Mammary epithelial cell (primary cell): ENCODE results near the gene GFER.

Experiments
- CTCF ChIP-seq, 2 donors: IDR thresholded peaks in 1 of 2; conservative IDR thresholded peaks in 1 of 2; 2 replicates each; pipeline ENCODE4 v1.5.1; 2011 to 2012; ENCODE audit warnings: inconsistent platforms in 2 of 2, low read length in 2 of 2, mild to moderate bottlenecking in 2 of 2, control low read depth in 1 of 2, low read depth in 1 of 2; ENCODE audit not compliant: insufficient read depth in 1 of 2; ENCODE audit errors: extremely low read depth in 1 of 2
- EZH2 ChIP-seq: IDR thresholded peaks from 2 replicates; pipeline ENCODE4 v1.6.1; 2012; ENCODE audit warnings: low read length, inconsistent platforms, borderline replicate concordance

GRCh38 chr16:1984347-1985225 lies 593 bp downstream of the GFER start:
- no peak for TF ChIP-seq CTCF (conservative IDR thresholded peaks at IDR 0.05 in 1 of 2, IDR thresholded peaks at IDR 0.05 in 1 of 2; ENCODE audit: extremely low read depth in 1 of 2, insufficient read depth in 1 of 2, low read depth in 1 of 2, low read length in 2 of 2)
- TF ChIP-seq EZH2, result no peak
